Activated T-helper 1 cell treated with anti-CD3 and anti-CD28 coated beads, Interleukin-12 subunit alpha, Interleukin-12 subunit beta, Interleukin-2, Interleukin-4 antibody, amounts not matched to agents 30 ng/mL and 10 ng/mL and 1 ng/mL, durations not matched to agents 14 hours and 24 hours and 36 hours (primary cell): Measurements from ENCODE around the gene MVB12B. TPM values are rescaled to one million over a fixed set of nuclear protein-coding genes. Genes with fewer than 3 reads are reported as not detected.

Experiments used
- DNase-seq: peaks from one replicate; pipeline ENCODE4 v3.0.0; 2021; ENCODE audit warnings: low spot score
- H3K27ac Mint-ChIP-seq: one replicate; pipeline ENCODE4 v1.8.0; 2021; ENCODE audit warnings: mild to moderate bottlenecking, mixed read lengths
- H3K27me3 Mint-ChIP-seq: one replicate; pipeline ENCODE4 v1.8.0; 2022; ENCODE audit warnings: mild to moderate bottlenecking, moderate library complexity, mixed read lengths; ENCODE audit not compliant: insufficient read depth
- H3K36me3 Mint-ChIP-seq: one replicate; pipeline ENCODE4 v1.8.0; 2021; ENCODE audit warnings: low read depth, mixed read lengths
- H3K4me1 Mint-ChIP-seq: one replicate; pipeline ENCODE4 v1.8.0; 2021; ENCODE audit warnings: low read depth, mixed read lengths
- H3K4me3 Mint-ChIP-seq: one replicate; pipeline ENCODE4 v1.8.0; 2021; ENCODE audit warnings: mild to moderate bottlenecking, moderate library complexity, mixed read lengths
- H3K9me3 Mint-ChIP-seq: one replicate; pipeline ENCODE4 v1.8.0; 2021; ENCODE audit warnings: mixed read lengths
- intact Hi-C: fragments of 100-400 bp; cut with micrococcal nuclease; formaldehyde crosslinking; loops from one replicate; pipeline ENCODE4 v1.15.1; 2024
- total RNA-seq: library from RNA; stranded (reverse); gene quantifications from 2 replicates; pipeline ENCODE4 v1.2.3, GENCODE V29; 2022

MVB12B gene
- total RNA-seq, 1 donor from 2014 or later = 1.1 TPM

DNA sequence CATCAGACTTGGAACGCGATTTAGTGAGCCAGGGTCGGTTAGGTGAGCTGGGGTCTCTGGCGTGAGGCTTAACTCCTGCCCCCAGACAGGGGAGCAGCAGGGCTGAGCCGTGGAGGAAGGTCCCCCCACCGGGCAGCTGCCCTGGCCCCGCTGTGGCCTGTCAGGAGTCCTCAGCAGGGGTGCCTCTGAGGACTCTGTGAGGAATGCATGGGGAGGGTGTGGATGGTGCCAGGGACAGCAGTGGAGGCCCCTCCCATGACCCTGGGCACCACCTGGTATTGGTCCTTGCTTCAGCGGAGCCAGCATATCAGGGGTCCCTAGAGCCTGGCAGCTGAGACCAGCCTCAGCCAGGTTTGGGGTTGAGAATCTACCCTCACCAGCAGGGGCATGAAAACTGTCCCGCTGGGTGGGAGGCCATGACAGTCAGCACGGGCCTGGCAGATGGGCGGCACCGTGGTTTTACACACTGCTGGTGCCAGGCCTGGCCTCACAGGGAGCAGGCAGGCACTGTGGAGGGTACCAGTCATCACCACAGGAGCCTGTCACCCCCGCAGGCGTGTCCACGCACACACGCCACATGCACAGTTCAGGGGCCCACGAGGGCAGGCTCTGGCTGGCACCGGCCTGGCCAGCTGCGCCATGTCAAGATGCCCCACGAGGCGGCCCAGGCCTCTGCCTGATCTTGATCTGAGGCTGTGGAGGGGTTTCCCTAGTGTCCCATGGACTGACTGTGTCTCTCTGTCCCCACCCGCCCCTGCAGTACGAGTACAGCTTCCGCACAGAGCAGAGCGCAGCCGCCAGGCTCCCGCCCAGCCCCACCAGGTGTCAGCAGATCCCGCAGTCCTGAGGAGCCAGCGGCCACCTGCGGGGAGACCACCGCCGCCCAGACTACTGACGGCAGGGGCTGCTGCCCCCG lies 176.0 kb downstream of the MVB12B start:
- Mint-ChIP-seq H3K27me3 (peaks cover 18% of the 10 kb centered on the region), H3K9me3 (no peaks in the 10 kb centered on the region), H3K27ac (no peak overlapping the region), H3K4me1 (no peaks in the 10 kb centered on the region), H3K4me3 (no peak overlapping the region), H3K36me3 (no peaks in the 10 kb centered on the region)
- no peak for DNase-seq
- intact Hi-C loops = no loop called here

DNA sequence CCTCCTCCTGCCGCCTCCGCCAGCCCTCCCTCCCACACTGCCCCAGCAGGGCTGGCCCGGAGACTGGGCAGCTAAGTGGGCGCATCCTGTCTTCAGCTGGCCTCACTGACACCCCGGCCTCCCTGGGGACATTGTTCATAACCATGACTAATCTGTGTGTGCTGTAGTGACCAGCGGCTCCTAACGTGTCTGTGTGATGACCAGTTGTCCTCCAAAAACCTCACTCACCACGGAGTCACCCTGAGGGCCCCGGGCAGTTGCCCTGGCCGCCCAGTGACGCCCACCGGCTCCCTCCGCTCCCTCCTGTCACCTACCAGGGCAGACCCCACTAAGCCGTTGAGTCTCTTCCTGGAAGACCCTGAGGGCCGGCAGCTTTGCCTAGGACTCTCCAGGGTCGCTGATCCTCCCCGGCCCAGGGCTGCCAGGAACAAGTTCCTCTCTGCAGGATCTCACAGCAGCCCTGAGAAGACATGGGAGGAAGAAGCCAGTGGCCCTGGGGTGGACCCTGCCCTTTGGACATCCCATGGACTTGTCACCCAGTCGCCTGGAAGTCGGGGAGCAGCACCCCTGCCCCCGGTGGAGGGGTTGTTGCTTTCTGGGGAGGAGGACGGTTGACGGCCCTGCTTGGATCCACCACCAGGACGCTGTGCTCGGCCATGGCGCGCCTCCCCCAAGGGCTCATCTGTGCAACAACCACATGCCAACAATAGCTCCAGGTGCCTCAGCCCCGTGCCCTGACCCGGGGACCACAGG lies 176.9 kb downstream of the MVB12B start:
- no peaks in the 10 kb centered on the region for H3K36me3 Mint-ChIP-seq
- H3K27ac Mint-ChIP-seq = no peak overlapping the region
- no peak overlapping the region for H3K4me3 Mint-ChIP-seq
- no peaks in the 10 kb centered on the region for H3K9me3 Mint-ChIP-seq
- no peaks in the 10 kb centered on the region for H3K4me1 Mint-ChIP-seq
- intact Hi-C loops = no loop called here
- H3K27me3 Mint-ChIP-seq = peaks cover 20% of the 10 kb centered on the region
- DNase-seq = no peak

DNA sequence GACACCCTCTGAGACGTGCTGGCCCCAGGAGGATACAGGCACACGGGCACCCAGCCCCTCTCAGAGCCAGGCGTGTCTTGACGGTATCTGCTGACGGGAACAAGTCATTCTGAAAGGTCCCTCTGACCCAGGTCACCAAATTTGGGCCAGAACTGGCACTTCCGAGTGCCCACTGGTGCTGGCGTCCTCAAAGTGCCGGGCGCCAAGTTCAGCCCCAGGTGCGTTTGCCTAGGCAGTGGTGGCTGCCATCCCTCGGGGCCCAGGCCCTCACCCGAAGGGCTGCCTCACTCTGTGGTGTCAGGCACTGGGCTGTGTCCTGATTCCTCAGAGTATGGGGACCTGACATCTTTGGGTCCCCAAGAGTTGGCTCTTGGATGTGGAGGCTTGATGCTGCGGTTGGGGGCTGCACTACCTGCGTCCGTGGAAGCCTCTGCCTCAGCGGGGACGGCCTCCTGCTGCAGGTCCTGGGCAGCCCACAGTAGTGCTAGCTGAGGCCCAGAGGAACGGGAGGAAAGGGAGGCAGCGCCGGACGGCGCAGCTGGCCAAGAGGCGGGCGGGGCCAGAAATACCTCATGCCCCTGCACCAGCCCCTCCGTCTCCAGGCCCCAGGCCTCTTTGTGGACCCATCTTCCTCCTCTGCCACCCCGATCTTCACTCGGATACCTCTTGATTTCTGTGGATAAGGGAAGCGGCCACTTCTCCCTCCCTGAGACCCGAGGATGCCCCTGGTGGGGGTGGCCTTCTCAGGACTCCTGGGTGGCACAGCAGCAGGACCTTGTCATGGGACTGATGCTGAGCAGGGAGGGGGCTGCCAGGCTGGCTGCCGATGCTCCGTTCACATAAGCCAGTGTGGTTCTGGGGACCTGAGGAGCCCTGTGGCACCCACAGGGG lies 177.7 kb downstream of the MVB12B start:
- H3K4me1 Mint-ChIP-seq = no peaks in the 10 kb centered on the region
- peaks cover 18% of the 10 kb centered on the region for H3K27me3 Mint-ChIP-seq
- intact Hi-C loops = no loop called here
- H3K9me3 Mint-ChIP-seq = no peaks in the 10 kb centered on the region
- no peaks in the 10 kb centered on the region for H3K36me3 Mint-ChIP-seq
- no peak for DNase-seq
- no peak overlapping the region for H3K4me3 Mint-ChIP-seq
- no peak overlapping the region for H3K27ac Mint-ChIP-seq

DNA sequence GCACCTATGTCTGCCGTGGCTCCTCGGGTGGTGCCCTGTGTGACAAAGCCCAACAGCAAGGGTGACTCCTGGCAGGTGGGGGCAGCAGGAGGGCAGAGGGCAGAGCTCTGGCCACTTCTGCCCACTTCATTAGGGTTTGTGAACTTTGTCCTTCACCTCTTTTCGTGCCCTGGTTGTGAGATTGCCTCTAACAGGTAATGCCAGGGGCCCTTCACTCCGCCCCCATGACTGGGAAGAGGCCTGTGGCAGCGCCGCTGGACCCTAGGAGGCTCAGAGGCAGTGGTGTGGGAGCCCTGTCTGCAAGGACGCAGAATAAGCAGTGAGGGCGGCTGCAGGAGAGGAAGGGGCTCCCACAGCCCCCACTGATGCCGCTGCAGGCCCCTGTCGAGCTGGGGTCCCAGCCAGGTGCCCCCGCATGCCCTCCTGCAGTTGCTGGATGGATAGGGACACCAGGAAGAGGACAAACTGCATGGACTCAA lies 178.4 kb downstream of the MVB12B start:
- Mint-ChIP-seq H3K36me3 (no peaks in the 10 kb centered on the region), H3K27me3 (peaks cover 20% of the 10 kb centered on the region), H3K9me3 (no peaks in the 10 kb centered on the region), H3K4me3 (no peak overlapping the region), H3K4me1 (no peaks in the 10 kb centered on the region), H3K27ac (no peak overlapping the region)
- no peak for DNase-seq
- intact Hi-C loops = no loop called here

DNA sequence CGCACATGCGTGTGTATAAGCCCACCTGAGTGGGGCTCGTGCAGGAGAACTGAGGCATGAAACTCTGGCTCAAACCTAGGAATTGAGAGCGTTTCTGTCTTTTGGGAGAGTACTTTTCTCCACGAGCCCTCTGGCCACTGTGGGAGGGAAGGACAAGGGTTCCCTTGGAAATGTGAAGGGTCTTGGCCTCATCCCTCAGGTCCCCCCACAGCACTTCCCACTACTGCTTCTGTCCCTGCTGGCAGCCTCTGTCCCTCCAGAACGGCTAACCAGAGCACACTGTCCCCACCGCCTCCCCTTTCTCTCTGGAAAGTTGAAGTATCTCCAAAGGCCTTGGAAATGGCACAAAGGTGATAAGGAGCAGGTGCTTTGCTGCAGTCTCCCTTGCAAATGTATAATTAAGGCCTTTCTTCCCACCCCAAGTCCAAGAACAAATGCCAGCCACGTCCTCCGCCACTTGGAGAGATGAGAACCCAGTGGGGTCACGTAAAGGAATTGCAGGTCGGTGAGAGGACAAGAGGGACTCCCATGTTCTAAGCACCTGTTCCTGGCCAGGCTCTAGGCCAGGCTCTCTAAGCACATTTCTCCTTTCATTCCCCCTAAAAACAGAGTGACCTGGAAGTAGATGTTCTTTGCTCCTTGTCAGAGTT lies 179.2 kb downstream of the MVB12B start:
- H3K4me1 Mint-ChIP-seq = no peaks in the 10 kb centered on the region
- no peaks in the 10 kb centered on the region for H3K36me3 Mint-ChIP-seq
- peaks cover 16% of the 10 kb centered on the region for H3K27me3 Mint-ChIP-seq

DNA sequence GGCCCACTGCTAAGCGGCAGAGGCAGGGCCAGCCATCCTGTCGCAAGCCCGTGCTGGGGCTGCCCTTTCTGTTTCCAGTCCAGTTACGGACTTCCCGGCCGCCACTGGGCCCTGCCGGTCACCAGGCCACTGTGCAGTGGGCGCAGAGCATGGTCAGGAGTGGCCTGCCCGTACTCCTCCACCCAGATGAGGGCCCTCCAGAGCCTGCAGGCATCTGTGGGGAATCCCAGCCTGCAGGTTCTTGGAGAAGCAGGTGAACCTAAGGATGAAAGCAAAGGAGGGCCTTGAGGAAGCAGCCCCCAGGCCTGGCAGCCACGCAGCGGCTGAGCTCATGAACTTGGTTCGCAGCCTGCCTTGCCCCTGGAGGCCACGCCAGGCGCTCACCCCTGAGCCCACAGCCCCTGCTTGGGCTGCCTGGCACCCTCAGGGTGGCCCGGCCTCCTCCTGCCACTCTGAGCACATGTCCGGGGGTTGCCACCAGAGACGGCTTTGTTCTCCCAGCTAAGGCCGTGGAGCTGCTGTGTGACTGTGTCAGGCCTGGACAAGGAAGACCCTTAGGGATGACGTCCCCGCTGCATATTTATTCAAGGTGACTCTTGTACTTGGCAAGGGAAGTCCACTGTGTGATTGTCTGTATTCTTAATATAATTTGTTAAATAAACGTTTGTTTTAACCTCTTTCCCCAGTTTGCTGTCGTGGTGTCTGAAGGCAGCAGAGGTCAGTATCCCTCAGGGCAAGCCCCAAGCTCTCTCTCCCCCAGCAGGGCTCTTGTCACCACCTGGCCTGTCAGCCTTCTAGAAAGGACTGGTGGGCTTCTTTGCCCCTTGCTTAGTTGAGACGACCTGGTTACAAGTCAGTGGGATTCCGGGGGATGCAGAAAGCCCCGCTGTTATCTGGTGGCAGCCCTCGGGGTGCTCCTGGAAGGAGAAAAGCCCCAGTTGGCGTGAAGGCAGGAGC lies 180.0 kb downstream of the MVB12B start:
- intact Hi-C loops = no loop called here
- Mint-ChIP-seq H3K4me3 (no peak overlapping the region), H3K36me3 (no peaks in the 10 kb centered on the region), H3K27ac (no peak overlapping the region), H3K9me3 (no peaks in the 10 kb centered on the region), H3K4me1 (no peaks in the 10 kb centered on the region), H3K27me3 (peaks cover 20% of the 10 kb centered on the region)
- DNase-seq = no peak

More for the DNA sequence above, 179.2 kb downstream of the MVB12B start:
- no peak overlapping the region for H3K27ac Mint-ChIP-seq
- intact Hi-C loops = no loop called here
- H3K4me3 Mint-ChIP-seq = no peak overlapping the region
- DNase-seq = no peak
- H3K9me3 Mint-ChIP-seq = no peaks in the 10 kb centered on the region

DNA sequence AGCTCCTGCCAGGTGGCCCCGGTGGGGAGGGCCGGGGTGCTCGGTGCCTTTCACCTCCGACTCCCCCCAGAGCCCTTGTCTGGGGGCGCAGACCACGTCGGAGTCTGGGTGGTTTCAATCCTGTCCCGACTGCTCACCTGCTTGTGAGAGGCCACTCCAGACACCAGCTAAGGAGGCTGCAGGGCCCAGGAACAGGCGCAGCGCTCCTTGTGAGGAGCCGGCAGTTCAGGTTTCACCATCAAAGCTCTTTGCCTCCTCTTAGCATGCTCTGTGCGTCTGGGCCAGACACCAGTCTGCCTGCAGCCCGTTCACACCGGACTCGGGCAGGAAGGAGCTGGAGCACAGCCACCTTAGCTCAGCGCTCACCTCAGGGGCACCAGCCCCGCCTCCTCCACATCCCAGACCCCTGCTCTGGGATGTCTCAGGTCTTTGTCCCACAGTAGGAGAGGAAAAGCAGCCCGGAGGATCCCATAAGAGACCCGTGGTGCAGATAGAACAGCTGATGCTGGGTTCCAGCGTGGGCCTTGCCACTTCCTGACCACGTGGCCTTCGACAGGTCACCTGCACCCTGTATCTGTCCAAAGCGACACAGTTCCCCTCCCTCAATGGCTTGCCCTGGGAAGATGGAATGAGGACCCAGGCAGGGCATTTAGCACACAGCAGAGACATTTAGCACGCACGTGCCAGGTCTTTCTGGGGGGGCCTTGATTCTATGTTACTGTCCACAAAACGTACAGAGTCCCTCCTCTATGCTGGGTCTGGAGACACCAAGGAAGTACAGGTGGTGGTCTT lies 180.9 kb downstream of the MVB12B start:
- H3K27ac Mint-ChIP-seq = no peak overlapping the region
- no peaks in the 10 kb centered on the region for H3K4me1 Mint-ChIP-seq
- no peak overlapping the region for H3K4me3 Mint-ChIP-seq
- no peak for DNase-seq
- no peaks in the 10 kb centered on the region for H3K9me3 Mint-ChIP-seq
- H3K27me3 Mint-ChIP-seq = peaks cover 26% of the 10 kb centered on the region
- no peaks in the 10 kb centered on the region for H3K36me3 Mint-ChIP-seq
- intact Hi-C loops = no loop called here

DNA sequence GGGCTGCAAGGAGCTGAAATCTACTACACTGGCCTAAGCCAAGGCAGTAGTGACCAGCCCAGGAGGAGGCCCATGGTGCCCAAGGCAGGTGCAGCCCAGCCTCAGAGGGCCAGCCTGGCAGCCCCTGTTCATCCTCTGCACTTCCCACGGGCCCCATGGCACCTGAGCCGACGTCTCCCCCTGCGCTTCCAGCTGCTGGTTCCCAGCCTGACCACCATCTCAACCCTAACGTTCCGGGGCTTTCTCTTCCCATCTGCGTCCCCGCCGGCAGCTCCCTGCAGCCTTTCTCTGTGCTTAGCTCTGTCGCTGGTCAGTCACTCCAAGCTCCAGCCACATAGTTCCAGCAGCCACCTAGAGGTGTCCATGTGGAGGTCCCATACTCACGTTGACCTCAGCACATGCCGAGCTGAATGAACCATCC lies 181.6 kb downstream of the MVB12B start:
- intact Hi-C loops = no loop called here
- no peak for DNase-seq
- peaks cover 30% of the 10 kb centered on the region for H3K27me3 Mint-ChIP-seq
- no peaks in the 10 kb centered on the region for H3K36me3 Mint-ChIP-seq
- H3K4me1 Mint-ChIP-seq = no peaks in the 10 kb centered on the region
- no peaks in the 10 kb centered on the region for H3K9me3 Mint-ChIP-seq
- no peak overlapping the region for H3K27ac Mint-ChIP-seq
- H3K4me3 Mint-ChIP-seq = no peak overlapping the region

DNA sequence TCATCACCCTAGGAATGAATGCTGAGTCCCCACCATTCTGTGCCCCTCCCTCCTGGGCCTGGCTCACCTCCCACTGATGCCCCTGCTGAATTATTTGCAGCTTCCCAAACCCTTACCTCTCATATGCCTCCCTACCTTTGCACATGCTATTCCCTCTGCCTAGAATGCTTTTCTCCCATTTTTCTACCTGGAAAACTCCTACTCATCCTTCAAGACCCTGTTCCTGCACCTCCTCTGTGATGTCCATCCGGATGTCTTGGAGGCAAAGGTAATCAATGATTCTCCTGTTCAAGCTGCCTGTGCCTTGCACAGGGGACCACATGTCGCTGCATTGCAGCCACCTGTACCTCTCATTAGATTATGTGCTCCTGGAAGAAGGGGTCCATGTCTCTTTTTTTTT lies 182.3 kb downstream of the MVB12B start:
- H3K4me3 Mint-ChIP-seq = no peak overlapping the region
- H3K36me3 Mint-ChIP-seq = no peaks in the 10 kb centered on the region
- peaks cover 38% of the 10 kb centered on the region for H3K27me3 Mint-ChIP-seq
- no peaks in the 10 kb centered on the region for H3K4me1 Mint-ChIP-seq
- no peak for DNase-seq
- no peak overlapping the region for H3K27ac Mint-ChIP-seq
- intact Hi-C loops = no loop called here
- H3K9me3 Mint-ChIP-seq = no peaks in the 10 kb centered on the region

DNA sequence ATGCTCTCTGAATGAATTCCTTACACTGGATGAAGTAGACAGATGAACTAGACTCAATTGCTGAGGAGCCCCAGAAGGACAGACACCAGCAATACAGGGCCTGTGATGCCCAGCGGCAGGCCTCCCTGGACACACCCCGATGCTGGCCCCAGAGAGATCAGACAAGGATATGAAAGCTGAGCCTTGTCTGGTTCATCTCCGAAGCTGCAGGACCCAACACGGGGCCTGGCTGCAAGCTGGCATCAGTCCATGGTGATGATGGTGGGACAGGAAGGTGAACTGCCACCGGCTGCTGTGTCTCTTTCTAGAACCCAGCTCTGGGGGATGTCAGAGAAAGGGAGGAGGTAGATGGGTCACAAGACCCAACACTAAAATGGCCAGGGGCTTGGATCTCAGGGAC lies 183.1 kb downstream of the MVB12B start:
- Mint-ChIP-seq H3K4me1 (no peaks in the 10 kb centered on the region), H3K4me3 (no peak overlapping the region), H3K36me3 (no peaks in the 10 kb centered on the region), H3K27ac (no peak overlapping the region), H3K9me3 (no peaks in the 10 kb centered on the region), H3K27me3 (peaks cover 39% of the 10 kb centered on the region)
- no peak for DNase-seq
- intact Hi-C loops = loop anchor here (10.0 kb wide), 1 partner anchor 195 kb away; no protein-coding TSS in a partner anchor

DNA sequence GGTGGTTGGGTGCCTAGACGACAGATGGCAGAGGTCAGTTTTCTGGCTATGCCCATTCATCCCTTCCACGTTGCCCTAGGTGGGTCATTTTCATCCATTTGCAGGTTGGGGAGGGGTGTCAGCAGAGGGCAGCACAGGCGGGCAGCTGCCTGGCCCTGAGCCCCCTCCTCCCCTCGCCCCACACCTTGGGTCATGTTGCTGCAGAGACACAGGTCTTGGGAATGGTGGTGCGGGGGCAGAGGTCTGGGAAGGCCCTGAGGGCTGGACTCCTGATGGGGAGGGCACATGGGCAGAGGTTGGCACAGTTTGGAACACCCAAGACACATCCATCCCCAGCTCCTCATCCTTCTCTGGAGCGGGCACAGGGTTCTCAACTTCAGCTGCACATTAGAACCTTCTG lies 183.9 kb downstream of the MVB12B start:
- Mint-ChIP-seq H3K4me3 (no peak overlapping the region), H3K27me3 (peaks cover 46% of the 10 kb centered on the region), H3K9me3 (no peaks in the 10 kb centered on the region), H3K4me1 (no peaks in the 10 kb centered on the region), H3K27ac (no peak overlapping the region), H3K36me3 (no peaks in the 10 kb centered on the region)
- no peak for DNase-seq
- intact Hi-C loops = loop anchor here (10.0 kb wide), 1 partner anchor 194 kb away; no protein-coding TSS in a partner anchor
